ENCODE measurements around the gene BRINP3. TPM values are rescaled to one million over a fixed set of nuclear protein-coding genes. Genes with fewer than 3 reads are reported as not detected.

BRINP3 gene
- total RNA-seq, 1 experiment from 2014 or later: not detected

- CTCF ChIA-PET: no interaction called here
Observed at GRCh38 chr1:190452272-190452848, 25.3 kb downstream of the BRINP3 start.

GRCh38 chr1:190444464-190444863 is 33.2 kb downstream of the BRINP3 start:
- Histone ChIP-seq H3K9ac (ENCODE audit: low read length) (no peak overlapping the region), H3K36me3 (ENCODE audit: low read depth, low read length) (no peaks in the 10 kb centered on the region), H3K79me2 (ENCODE audit: low read length) (no peaks in the 10 kb centered on the region), H3K27ac (ENCODE audit: low read length) (no peak overlapping the region), H3F3A (ENCODE audit: low read length, unreplicated experiment) (no peaks in the 10 kb centered on the region), H3K9me2 (replicated peaks; ENCODE audit: low read length) (no peaks in the 10 kb centered on the region), H3K27me3 (ENCODE audit: low read length) (0 out of 2 replicates have a peak, but pooled peaks cover 9% of the 10 kb centered on the region), H3K9me3 (ENCODE audit: low read length) (no peaks in the 10 kb centered on the region), H3K4me1 (ENCODE audit: insufficient read depth, low read length) (no peaks in the 10 kb centered on the region), H4K20me1 (ENCODE audit: low read length) (no peaks in the 10 kb centered on the region), H2AFZ (ENCODE audit: low read length) (no peak overlapping the region), H3K4me2 (ENCODE audit: low read length) (no peak overlapping the region), H3K4me3 (ENCODE audit: low read length) (no peak overlapping the region)
- CTCF ChIA-PET: no interaction called here
- TF ChIP-seq EZH2 (IDR thresholded peaks at IDR 0.05; ENCODE audit: low read length, unreplicated experiment) (no peak), EZH2phosphoT487 (IDR thresholded peaks at IDR 0.05; ENCODE audit: borderline replicate concordance, low read length) (no peak), CTCF (conservative IDR thresholded peaks at IDR 0.05; ENCODE audit: low read depth, low read length) (no peak)
- DNase-seq (no peak), ATAC-seq (no peak)
- intact Hi-C loops (cut with micrococcal nuclease): no loop called here
- POLR2A ChIA-PET (ENCODE audit: unreplicated experiment): no interaction called here
- no TSS peak for BruUV-seq (replicated peaks)

More at GRCh38 chr1:190452272-190452848, 25.3 kb downstream of the BRINP3 start:
- no peaks in the 10 kb centered on the region for H3K9me2 ChIP-seq (replicated peaks; ENCODE audit: low read length)
- no peak overlapping the region for H3K9ac ChIP-seq (ENCODE audit: low read length)
- H3K4me3 ChIP-seq (ENCODE audit: low read length): no peak overlapping the region
- peak overlapping the region; percentile 7; the same call in 1 of the 2 replicates for H2AFZ ChIP-seq (ENCODE audit: low read length)
- H3K79me2 ChIP-seq (ENCODE audit: low read length): no peaks in the 10 kb centered on the region
- ATAC-seq: peak; percentile 76
- no peaks in the 10 kb centered on the region for H3F3A ChIP-seq (ENCODE audit: low read length, unreplicated experiment)
- H3K4me1 ChIP-seq (ENCODE audit: insufficient read depth, low read length): no peaks in the 10 kb centered on the region
- no TSS peak for BruUV-seq (replicated peaks)
- TF ChIP-seq EZH2phosphoT487 (IDR thresholded peaks at IDR 0.05; ENCODE audit: borderline replicate concordance, low read length): no peak
- TF ChIP-seq EZH2 (IDR thresholded peaks at IDR 0.05; ENCODE audit: low read length, unreplicated experiment): no peak
- TF ChIP-seq CTCF (conservative IDR thresholded peaks at IDR 0.05; ENCODE audit: low read depth, low read length): no peak
- no peaks in the 10 kb centered on the region for H4K20me1 ChIP-seq (ENCODE audit: low read length)
- intact Hi-C loops (cut with micrococcal nuclease): no loop called here
- no peaks in the 10 kb centered on the region for H3K9me3 ChIP-seq (ENCODE audit: low read length)
- no peaks in the 10 kb centered on the region for H3K36me3 ChIP-seq (ENCODE audit: low read depth, low read length)
- peaks cover 27% of the 10 kb centered on the region for H3K27me3 ChIP-seq (ENCODE audit: low read length)
- POLR2A ChIA-PET (ENCODE audit: unreplicated experiment): no interaction called here
- DNase-seq: no peak
- no peak overlapping the region for H3K27ac ChIP-seq (ENCODE audit: low read length)
- no peak overlapping the region for H3K4me2 ChIP-seq (ENCODE audit: low read length)

DNA sequence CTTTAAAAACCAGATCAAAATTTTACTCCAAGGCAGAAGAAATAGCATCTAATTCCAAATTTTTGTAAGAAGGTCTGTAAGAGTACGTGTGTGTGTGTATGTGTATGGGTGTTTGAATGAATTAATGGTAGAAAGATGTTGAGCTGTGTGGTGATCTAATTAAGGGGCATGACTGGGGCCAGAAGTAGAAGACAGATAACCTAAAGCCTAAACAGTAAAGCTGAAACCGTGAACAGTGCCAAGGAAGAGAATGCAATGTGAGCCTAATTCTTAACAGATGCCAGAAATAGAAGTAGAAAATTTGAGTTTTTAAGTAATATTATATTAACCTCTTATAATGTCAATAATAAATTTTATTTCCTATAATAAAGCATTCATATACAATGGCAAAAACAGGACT is 38.2 kb downstream of the BRINP3 start:
- BruUV-seq (replicated peaks): no TSS peak
- ATAC-seq: no peak
- CTCF ChIA-PET: no interaction called here

More for the DNA sequence above, 38.2 kb downstream of the BRINP3 start:
- no peaks in the 10 kb centered on the region for H3K79me2 ChIP-seq (ENCODE audit: low read length)
- no peaks in the 10 kb centered on the region for H3K27me3 ChIP-seq (ENCODE audit: low read length)
- no peaks in the 10 kb centered on the region for H3K9me2 ChIP-seq (replicated peaks; ENCODE audit: low read length)
- intact Hi-C loops (cut with micrococcal nuclease): loop anchor here (5.0 to 10.0 kb wide), 2 partner anchors 117 to 1005 kb away; no protein-coding TSS in a partner anchor
- POLR2A ChIA-PET (ENCODE audit: unreplicated experiment): no interaction called here
- H3K27ac ChIP-seq (ENCODE audit: low read length): no peak overlapping the region
- H3K4me3 ChIP-seq (ENCODE audit: low read length): no peak overlapping the region
- no peak overlapping the region for H3K4me2 ChIP-seq (ENCODE audit: low read length)
- no peaks in the 10 kb centered on the region for H3K4me1 ChIP-seq (ENCODE audit: insufficient read depth, low read length)
- H4K20me1 ChIP-seq (ENCODE audit: low read length): no peaks in the 10 kb centered on the region
- H3F3A ChIP-seq (ENCODE audit: low read length, unreplicated experiment): no peaks in the 10 kb centered on the region
- H3K9me3 ChIP-seq (ENCODE audit: low read length): no peaks in the 10 kb centered on the region
- no peak for DNase-seq
- no peak overlapping the region for H2AFZ ChIP-seq (ENCODE audit: low read length)
- no peak overlapping the region for H3K9ac ChIP-seq (ENCODE audit: low read length)
- H3K36me3 ChIP-seq (ENCODE audit: low read depth, low read length): no peaks in the 10 kb centered on the region
- TF ChIP-seq EZH2 (IDR thresholded peaks at IDR 0.05; ENCODE audit: low read length, unreplicated experiment) (no peak), CTCF (conservative IDR thresholded peaks at IDR 0.05; ENCODE audit: low read depth, low read length) (no peak), EZH2phosphoT487 (IDR thresholded peaks at IDR 0.05; ENCODE audit: borderline replicate concordance, low read length) (no peak)

Measured in PC-3 (cell line).